Naive B cell (primary cell): ENCODE measurements around the gene ADD1. TPM values are rescaled to one million over a fixed set of nuclear protein-coding genes. Genes with fewer than 3 reads are reported as not detected.

Source experiments
- ATAC-seq, 2 donors: fragments of 150-1000 bp; cut with Tn5 transposase; 2 replicates each; pipeline ENCODE4 v1.10.0; 2021; ENCODE audit warnings: low read depth in 2 of 2, mild to moderate bottlenecking in 2 of 2, moderate library complexity in 2 of 2
- DNase-seq: peaks from one replicate; pipeline ENCODE4 v3.0.0; 2022
- H3K27ac Mint-ChIP-seq, 6 donors: one replicate each; pipeline ENCODE4 v1.8.0; 2020 to 2022; ENCODE audit warnings: mild to moderate bottlenecking in 6 of 6, mixed read lengths in 6 of 6, moderate library complexity in 5 of 6, inconsistent platforms in 2 of 6
- H3K27me3 Mint-ChIP-seq, 3 donors: one replicate each; pipeline ENCODE4 v1.8.0; 2021 to 2022; ENCODE audit warnings: mixed read lengths in 3 of 3, mild to moderate bottlenecking in 1 of 3
- H3K36me3 Mint-ChIP-seq, 2 donors: one replicate each; pipeline ENCODE4 v1.8.0; 2020 to 2022; ENCODE audit warnings: mixed read lengths in 2 of 2, inconsistent platforms in 1 of 2, mild to moderate bottlenecking in 1 of 2
- H3K4me1 Mint-ChIP-seq, 3 donors: one replicate each; pipeline ENCODE4 v1.8.0; 2020 to 2022; ENCODE audit warnings: mixed read lengths in 3 of 3, inconsistent platforms in 1 of 3, mild to moderate bottlenecking in 1 of 3, moderate library complexity in 1 of 3
- H3K4me3 Mint-ChIP-seq, 8 donors: one replicate each; pipeline ENCODE4 v1.8.0; 2020 to 2022; ENCODE audit warnings: mild to moderate bottlenecking in 8 of 8, mixed read lengths in 8 of 8, moderate library complexity in 8 of 8, inconsistent platforms in 2 of 8
- H3K9me3 Mint-ChIP-seq, 7 donors: one replicate each; pipeline ENCODE4 v1.8.0; 2020 to 2022; ENCODE audit warnings: mixed read lengths in 7 of 7, mild to moderate bottlenecking in 5 of 7, inconsistent platforms in 2 of 7, moderate library complexity in 1 of 7
- polyA plus RNA-seq, 6 donors: library from polyadenylated mRNA; unstranded; fragments of 300-500 nt; fragmentation: Illumina TruSeq; gene quantifications; one replicate each; pipeline ENCODE4 v1.2.3, GENCODE V29; 2021; ENCODE audit warnings: low read depth in 6 of 6

The ADD1 gene
- polyA plus RNA-seq, 6 donors from 2014 or later = 325 to 440 (median 349) TPM

DNA sequence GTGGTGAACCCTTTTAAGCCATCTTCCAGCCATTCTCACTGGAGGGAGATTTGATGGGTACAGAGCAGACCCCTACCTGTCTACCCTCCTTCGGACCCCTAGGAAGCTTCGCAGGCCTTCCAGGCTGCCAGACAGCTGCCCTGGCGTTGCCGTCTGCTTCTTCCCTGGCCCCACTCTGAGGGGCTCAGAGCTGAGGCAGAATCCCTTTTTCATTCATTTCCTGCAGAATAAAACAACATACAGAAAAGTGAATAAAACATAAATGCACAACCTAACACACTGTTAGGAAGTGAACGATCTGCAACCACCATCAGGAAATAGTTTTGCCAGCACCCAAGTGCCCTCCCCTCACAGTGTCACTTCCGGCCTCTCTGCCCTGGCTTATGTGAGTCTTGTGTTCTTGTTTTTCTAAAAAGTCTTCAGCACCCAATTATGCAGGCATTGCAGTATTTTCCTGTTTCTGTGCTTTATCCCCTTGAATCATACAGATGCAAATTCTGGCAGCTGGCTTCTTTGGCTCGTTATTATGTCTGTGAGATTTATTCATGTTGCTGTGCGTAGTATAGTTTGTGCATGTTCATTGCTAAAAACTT, 5.6 kb upstream of the ADD1 start:
- peak overlapping the region; percentile 70 to 99 (median 90) for H3K27ac Mint-ChIP-seq

DNA sequence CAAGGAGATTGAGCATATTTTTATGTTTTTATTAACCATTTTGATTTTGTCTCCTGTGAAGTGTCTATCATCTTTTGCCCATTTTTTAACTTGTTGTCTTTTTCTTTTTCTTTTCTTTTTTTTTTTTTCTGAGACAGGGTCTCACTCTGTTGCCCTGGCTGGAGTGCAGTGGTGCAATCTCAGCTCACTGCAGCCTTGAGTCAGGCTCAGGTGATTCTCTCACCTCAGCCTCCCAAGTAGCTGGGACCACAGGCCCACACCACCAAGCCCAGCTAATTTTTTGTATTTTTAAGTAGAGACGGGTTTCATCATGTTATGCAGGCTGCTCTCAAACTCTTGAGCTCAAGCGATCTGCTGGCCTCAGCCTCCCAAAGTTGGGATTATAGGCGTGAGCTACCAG, 4.6 kb upstream of the ADD1 start:
- ATAC-seq (no peak), DNase-seq (no peak)
- Mint-ChIP-seq H3K27ac (peak overlapping the region; percentile 69 to 99 (median 82)), H3K4me1 (peaks cover 52 to 74% (median 66%) of the 10 kb centered on the region in 3 donors), H3K27me3 (no peaks in the 10 kb centered on the region), H3K4me3 (peak overlapping the region in 6 of 8 donors; percentile 15 to 90 (median 70)), H3K36me3 (peaks cover 0 to 13% of the 10 kb centered on the region in 2 donors), H3K9me3 (peaks cover 0 to 4% (median 0%) of the 10 kb centered on the region in 7 donors)

More for the DNA sequence above, 5.6 kb upstream of the ADD1 start:
- Mint-ChIP-seq H3K27me3 (no peaks in the 10 kb centered on the region), H3K4me3 (peak overlapping the region; percentile 54 to 90 (median 79)), H3K4me1 (peaks cover 56 to 83% (median 74%) of the 10 kb centered on the region in 3 donors), H3K36me3 (peaks cover 0 to 13% of the 10 kb centered on the region in 2 donors), H3K9me3 (peaks cover 0 to 4% (median 0%) of the 10 kb centered on the region in 7 donors)
- ATAC-seq = peak; percentile 65 to 68
- DNase-seq = peak; percentile 80

DNA sequence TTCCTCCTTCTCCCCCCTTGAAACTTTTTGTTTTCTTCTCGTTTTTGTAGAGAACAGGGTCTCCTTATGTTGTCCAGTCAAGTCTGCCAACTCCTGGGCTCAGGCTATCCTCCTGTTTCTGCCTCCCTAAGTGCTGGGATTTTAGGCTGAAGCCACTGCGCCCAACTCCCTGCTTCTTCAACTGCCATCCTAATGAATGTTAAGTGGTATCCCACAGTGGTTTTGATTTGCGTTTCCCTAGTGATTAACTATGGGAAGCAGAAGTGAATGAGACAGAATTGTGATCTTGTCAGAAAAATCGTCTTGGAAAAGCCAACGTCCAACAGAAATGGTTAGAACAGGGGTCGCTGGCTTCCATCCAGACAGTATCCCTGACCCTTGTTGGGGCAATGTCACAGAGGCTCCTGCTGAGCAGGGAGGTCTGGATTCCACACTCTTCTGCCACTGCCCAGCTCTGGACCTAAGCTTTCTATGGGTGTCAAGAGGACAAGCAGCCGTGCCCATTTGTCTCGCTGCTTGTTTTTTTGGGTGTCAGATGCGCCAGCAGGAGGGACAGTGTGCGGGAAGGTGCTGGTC, 869 bp upstream of the ADD1 start:
- no peak for DNase-seq
- no peaks in the 10 kb centered on the region for H3K27me3 Mint-ChIP-seq
- peaks cover 58 to 78% (median 71%) of the 10 kb centered on the region in 3 donors for H3K4me1 Mint-ChIP-seq

DNA sequence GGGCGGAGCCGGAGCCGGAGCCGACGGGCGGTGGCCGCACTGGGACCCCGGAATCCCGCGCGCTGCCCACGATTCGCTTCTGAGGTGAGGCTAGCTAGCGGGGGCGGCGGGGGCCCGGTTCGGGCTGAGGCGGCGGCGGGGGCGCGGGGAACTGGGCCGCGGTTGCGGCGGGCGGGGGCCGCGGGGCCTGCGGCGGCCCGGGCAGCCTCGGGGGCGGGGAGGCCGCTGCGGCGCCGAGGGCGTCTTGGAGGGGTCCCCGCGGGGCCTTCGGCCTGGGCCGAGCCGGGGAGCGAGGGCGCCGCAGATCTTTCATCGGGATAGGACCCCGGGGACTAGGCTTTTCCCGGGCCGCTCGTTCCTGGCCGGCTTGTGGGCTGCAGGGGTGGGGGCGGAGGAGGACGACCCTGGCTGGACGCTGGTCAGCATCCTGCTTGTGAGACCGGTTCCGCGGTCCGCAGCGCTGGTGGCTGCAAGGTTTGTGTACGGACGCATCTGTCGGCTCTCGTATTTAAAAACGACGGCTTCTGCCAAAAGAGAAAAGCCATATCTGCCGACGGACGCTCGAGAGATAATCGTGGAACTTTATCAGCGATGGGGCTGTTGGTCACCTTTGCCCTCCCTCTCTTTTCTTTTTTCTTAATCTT, 419 bp downstream of the ADD1 start:
- H3K9me3 Mint-ChIP-seq = peaks cover 0 to 4% (median 0%) of the 10 kb centered on the region in 7 donors
- H3K27ac Mint-ChIP-seq = peak overlapping the region; percentile 90 to 97 (median 94)
- DNase-seq = no peak
- ATAC-seq = peak in 1 of 2 donors; percentile 23
- H3K4me1 Mint-ChIP-seq = peaks cover 51 to 74% (median 68%) of the 10 kb centered on the region in 3 donors
- H3K36me3 Mint-ChIP-seq = peaks cover 0 to 13% of the 10 kb centered on the region in 2 donors
- peak overlapping the region; percentile 89 to 99 (median 95) for H3K4me3 Mint-ChIP-seq
- H3K27me3 Mint-ChIP-seq = no peaks in the 10 kb centered on the region

More for the DNA sequence above, 869 bp upstream of the ADD1 start:
- Mint-ChIP-seq H3K4me3 (peak overlapping the region; percentile 68 to 98 (median 92)), H3K27ac (peak overlapping the region in 4 of 6 donors; percentile 75 to 90 (median 87)), H3K9me3 (peaks cover 0 to 4% (median 0%) of the 10 kb centered on the region in 7 donors), H3K36me3 (peaks cover 0 to 13% of the 10 kb centered on the region in 2 donors)
- ATAC-seq = no peak

DNA sequence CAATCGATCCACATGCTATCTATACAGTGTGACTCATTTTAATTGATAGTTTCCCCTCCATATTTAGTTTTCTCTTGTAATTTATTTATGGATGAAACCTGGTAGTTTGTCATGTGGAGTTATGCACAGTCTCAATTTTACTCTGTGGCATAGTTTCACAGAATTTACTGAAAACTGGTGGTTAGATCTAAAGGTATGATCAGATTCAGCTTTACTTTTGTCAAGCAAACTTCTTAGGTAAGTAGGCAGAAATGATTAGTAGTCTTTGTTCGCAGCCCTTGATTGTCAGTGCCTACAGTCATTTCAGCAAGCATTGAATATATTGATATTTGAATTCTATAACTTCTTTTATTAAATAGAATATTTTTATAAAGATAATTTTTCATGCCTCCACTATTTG, 2.5 kb downstream of the ADD1 start:
- Mint-ChIP-seq H3K4me1 (peaks cover 58 to 79% (median 73%) of the 10 kb centered on the region in 3 donors), H3K27ac (peak overlapping the region in 4 of 6 donors; percentile 89 to 94 (median 90)), H3K4me3 (peak overlapping the region in 7 of 8 donors; percentile 89 to 99 (median 95)), H3K9me3 (no peaks in the 10 kb centered on the region), H3K27me3 (no peaks in the 10 kb centered on the region), H3K36me3 (peaks cover 0 to 2% of the 10 kb centered on the region in 2 donors)
- no peak for ATAC-seq
- DNase-seq = no peak

DNA sequence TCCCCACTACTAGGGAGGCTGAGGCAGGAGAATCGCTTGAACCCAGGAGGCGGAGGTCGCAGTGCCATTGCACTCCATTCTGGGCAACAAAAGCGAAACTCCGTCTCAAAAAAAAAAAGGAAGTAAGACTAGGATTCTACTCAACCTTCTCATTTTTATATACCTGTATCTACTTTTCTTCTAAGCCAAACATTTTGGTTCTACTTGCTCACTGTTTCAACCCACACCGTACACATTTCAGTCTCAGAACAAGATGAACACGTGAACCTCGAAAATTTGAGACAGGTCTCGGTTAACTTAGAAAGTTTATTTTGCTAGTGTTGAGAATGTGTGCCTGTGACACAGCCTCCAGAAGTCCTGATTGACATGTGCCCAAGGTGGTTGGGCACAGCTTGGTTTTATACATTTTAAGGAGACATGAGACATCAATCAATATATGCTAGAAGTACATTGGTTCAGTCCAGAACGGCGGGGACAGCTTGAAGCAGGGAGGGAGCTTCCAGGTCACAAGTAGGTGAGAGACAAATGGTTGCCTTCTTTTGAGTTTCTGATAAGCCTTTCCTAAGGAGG, 3.7 kb downstream of the ADD1 start:
- Mint-ChIP-seq H3K4me1 (peaks cover 58 to 84% (median 81%) of the 10 kb centered on the region in 3 donors), H3K4me3 (peak overlapping the region; percentile 77 to 92 (median 86)), H3K27ac (peak overlapping the region; percentile 68 to 98 (median 92)), H3K27me3 (no peaks in the 10 kb centered on the region), H3K9me3 (no peaks in the 10 kb centered on the region), H3K36me3 (no peaks in the 10 kb centered on the region)
- DNase-seq (peak; percentile 53), ATAC-seq (peak; percentile 25 to 41)

DNA sequence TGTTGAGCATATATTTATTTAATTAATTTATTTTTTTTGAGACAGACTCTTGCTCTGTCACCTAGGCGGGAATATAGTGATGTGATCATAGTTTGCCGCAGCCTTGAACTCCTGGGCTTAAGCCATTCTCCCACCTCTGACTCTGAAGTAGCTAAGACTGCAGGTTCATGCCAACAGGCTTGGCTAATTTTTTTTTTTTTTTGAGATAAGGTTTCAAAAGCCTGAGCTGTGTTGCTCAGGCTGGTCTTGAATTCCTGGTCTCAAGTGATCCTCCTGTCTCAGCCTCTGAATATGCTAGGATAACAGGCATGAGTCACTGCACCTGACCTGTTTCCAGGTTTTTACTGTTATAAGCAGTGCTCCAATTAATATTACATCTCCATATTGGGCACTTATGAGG, 4.8 kb downstream of the ADD1 start:
- no peaks in the 10 kb centered on the region for H3K36me3 Mint-ChIP-seq
- no peaks in the 10 kb centered on the region for H3K9me3 Mint-ChIP-seq
- H3K27me3 Mint-ChIP-seq = no peaks in the 10 kb centered on the region
- no peak for ATAC-seq
- DNase-seq = no peak
- H3K27ac Mint-ChIP-seq = peak overlapping the region in 3 of 6 donors; percentile 26 to 97 (median 67)
- H3K4me3 Mint-ChIP-seq = peak overlapping the region in 3 of 8 donors; percentile 12 to 91 (median 22)
- peaks cover 55 to 85% (median 84%) of the 10 kb centered on the region in 3 donors for H3K4me1 Mint-ChIP-seq

DNA sequence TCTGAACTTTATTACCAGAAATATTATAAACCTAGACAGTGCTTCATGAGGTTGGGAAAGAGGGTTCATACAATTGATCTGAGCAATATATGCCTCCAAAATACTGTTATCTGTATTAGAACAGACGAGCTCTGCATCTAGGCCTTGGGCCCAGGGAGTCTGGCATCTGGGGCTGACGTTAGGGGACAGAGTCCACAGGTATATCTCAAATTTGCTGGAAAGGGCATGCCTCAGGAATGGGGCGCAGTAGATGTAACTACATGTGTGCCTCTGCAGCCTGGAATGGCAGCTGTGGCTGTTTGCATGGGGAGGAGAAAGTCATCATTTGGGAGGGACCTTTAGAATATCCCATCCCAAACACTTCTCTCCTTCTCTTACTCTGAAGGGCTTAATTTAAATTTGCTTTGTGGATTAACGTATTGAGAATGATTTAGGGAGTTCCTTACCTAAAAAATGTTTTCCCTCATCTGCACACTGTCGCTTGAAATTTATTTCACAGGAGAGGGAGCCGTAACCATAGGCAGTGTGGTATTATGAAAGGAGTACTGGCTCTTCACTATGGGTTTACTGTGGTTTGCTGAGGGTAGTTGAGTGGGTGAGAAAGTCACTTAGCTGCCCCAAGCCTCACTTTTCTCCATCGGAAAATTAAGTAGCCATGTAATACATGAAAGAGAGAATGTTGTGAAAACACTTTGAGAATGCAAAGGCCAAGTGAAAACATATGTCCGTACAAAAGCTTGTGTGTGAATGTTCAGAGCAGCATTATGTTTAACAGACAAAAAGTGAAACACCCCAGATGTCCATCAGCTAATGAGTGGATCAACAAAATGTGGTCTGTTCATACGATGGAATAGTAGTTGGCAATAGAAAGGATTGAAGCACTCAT, 5.9 kb downstream of the ADD1 start:
- DNase-seq (no peak), ATAC-seq (no peak)
- Mint-ChIP-seq H3K4me3 (peak overlapping the region; percentile 14 to 88 (median 72)), H3K4me1 (peaks cover 59 to 94% (median 92%) of the 10 kb centered on the region in 3 donors), H3K9me3 (no peaks in the 10 kb centered on the region), H3K27me3 (no peaks in the 10 kb centered on the region), H3K36me3 (peaks cover 0 to under 1% of the 10 kb centered on the region in 2 donors), H3K27ac (peak overlapping the region; percentile 34 to 97 (median 82))

DNA sequence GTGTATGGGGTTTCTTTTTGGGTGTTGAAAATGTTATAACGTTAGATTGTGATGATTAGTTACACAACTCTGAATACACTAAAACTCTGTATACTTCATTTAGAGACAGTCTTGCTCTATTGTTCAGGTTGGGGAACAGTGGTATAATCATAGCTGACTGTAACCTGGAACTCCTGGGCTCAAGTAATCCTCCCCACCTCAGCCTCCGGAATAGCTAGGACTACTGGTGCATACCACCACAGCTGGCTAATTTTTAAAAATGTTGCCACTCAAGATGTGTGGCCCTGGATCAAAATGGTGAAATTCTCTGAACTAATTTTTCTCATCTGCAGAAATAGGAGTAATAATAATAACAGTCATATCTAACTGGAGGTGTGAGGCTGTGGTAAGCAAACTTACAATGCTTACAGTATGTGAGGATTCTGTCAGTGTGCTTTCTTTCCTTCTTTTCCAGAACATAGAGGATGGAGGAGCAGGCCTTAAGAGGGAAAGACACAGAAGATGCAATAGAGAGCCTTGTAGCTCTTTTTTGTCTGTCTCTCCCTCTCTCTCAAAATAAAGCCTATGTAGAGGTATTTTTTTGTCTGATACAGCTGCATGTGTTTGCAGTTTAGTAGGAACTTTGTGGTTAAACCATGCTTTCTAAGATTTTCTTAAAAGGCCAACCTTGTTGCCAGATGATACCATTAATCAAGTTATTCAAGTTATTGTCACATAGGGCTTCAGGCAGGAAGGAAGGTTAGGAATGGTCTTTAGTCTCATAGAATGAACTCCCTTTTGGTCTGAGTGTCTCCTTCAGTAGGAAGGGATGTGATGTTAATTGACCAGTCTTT, 7.5 kb downstream of the ADD1 start:
- no peaks in the 10 kb centered on the region for H3K9me3 Mint-ChIP-seq
- ATAC-seq (peak in 1 of 2 donors; percentile 9), DNase-seq (peak; percentile 44)
- peaks cover 0 to 7% of the 10 kb centered on the region in 2 donors for H3K36me3 Mint-ChIP-seq
- H3K27me3 Mint-ChIP-seq = no peaks in the 10 kb centered on the region
- peak overlapping the region; percentile 73 to 94 (median 85) for H3K4me3 Mint-ChIP-seq
- peak overlapping the region; percentile 94 to 98 (median 97) for H3K27ac Mint-ChIP-seq
- peaks cover 57 to 94% (median 89%) of the 10 kb centered on the region in 3 donors for H3K4me1 Mint-ChIP-seq

DNA sequence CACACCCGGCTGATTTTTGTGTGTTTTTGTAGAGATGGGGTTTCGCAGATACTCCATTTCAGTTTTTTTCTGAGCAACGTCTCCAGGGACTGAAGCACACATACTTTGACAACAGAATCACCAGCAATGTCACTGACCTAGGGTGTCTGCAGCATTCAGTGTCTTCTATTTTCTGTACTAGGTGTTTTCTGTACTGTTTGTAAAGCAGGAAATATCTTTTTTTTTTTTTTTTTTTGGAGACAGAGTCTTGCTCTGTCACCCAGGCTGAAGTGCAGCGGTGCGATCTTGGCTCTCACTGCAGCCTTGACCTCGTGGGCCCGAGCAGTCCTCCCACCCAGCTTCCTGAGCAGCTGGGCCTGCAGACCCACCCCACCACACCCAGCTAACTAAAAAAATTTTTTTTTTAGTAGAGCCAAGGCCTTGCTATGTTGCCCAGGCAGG, 8.9 kb downstream of the ADD1 start:
- peak; percentile 79 for DNase-seq
- Mint-ChIP-seq H3K27ac (peak overlapping the region; percentile 94 to 98 (median 97)), H3K36me3 (peaks cover 0 to 7% of the 10 kb centered on the region in 2 donors), H3K27me3 (no peaks in the 10 kb centered on the region), H3K4me3 (peak overlapping the region; percentile 73 to 94 (median 85)), H3K9me3 (no peaks in the 10 kb centered on the region), H3K4me1 (peaks cover 57 to 95% (median 83%) of the 10 kb centered on the region in 3 donors)
- peak; percentile 83 to 85 for ATAC-seq

DNA sequence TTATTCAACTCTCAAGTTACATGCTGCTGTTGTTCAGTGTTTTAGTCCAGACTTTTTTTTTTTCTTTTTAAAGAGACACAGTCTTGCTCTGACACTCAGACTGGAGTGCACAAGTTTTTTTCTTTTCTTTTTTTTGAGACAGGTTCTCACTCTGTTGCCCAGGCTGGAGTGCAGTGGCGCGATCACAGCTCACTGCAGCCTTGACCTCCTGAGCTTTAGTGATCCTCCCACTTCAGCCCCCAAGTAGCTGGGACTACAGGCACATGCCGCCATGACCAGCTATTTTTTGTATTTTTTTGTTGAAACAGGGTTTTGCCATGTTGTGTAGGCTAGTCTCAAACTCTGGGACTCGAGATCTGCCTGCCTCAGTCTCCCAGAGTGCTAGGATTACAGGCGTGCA, 11.9 kb downstream of the ADD1 start:
- H3K4me1 Mint-ChIP-seq = peaks cover 65 to 98% (median 82%) of the 10 kb centered on the region in 3 donors
- DNase-seq (no peak), ATAC-seq (no peak)
- H3K9me3 Mint-ChIP-seq = peaks cover 0 to 6% (median 0%) of the 10 kb centered on the region in 7 donors
- H3K4me3 Mint-ChIP-seq = peak overlapping the region in 4 of 8 donors; percentile 33 to 53 (median 43)
- peaks cover 0 to 7% of the 10 kb centered on the region in 2 donors for H3K36me3 Mint-ChIP-seq
- no peaks in the 10 kb centered on the region for H3K27me3 Mint-ChIP-seq
- H3K27ac Mint-ChIP-seq = peak overlapping the region in 4 of 6 donors; percentile 80 to 91 (median 89)
